Endothelial cell of umbilical vein (primary cell): Measurements from ENCODE around the gene DNHD1. TPM values are rescaled to one million over a fixed set of nuclear protein-coding genes. Genes with fewer than 3 reads are reported as not detected.

Experiments
- BruUV-seq: library from RNA; stranded (reverse); fragments of 400-500 nt; replicated peaks from 2 replicates; lab custom pipeline; 2021; lab: Mats Ljungman, UMichigan
- CTCF ChIA-PET: fragments of 300-600, 350-600 bp; sonication (Branson Sonifier 250); formaldehyde crosslinking; loops from one replicate; lab custom pipeline; 2021; ENCODE audit warnings: antibody characterized with exemption, inconsistent platforms; lab: Charles Lee
- POLR2A ChIA-PET: fragments of 300-600, 350-600 bp; sonication (Branson Sonifier 250); formaldehyde crosslinking; loops from one replicate; lab custom pipeline; 2021; ENCODE audit warnings: antibody characterized with exemption, inconsistent platforms; lab: Charles Lee
- DNase-seq: peaks from one replicate; pipeline ENCODE4 v3.0.0-alpha.2; 2011; ENCODE audit warnings: low read depth, low spot score
- FAIRE-seq: peaks from 2 replicates; lab custom pipeline; 2011; peaks lifted over from hg19 to GRCh38; lab: Jason Lieb, UNC
- H2AFZ ChIP-seq: 2 replicates; pipeline ENCODE4 v1.6.0; 2012; ENCODE audit warnings: low read depth, low read length, control low read depth, inconsistent platforms
- H3K27ac ChIP-seq: 2 replicates; pipeline ENCODE4 v1.5.1; 2011; ENCODE audit warnings: low read depth, mild to moderate bottlenecking, control low read depth, low read length, moderate library complexity; ENCODE audit not compliant: insufficient read depth
- H3K27me3 ChIP-seq, 2 experiments: 2 replicates each; pipeline versions ENCODE4 v1.6.0 to v1.6.1; 2011; ENCODE audit warnings: low read length in 2 of 2, mixed read lengths in 1 of 2; ENCODE audit not compliant: control insufficient read depth in 2 of 2, insufficient read depth in 2 of 2
- H3K36me3 ChIP-seq, 2 experiments: 2 replicates in 1 of 2; 3 replicates in 1 of 2; pipeline ENCODE4 v1.5.1; 2011; ENCODE audit warnings: low read length in 2 of 2, mild to moderate bottlenecking in 1 of 2, moderate library complexity in 1 of 2; ENCODE audit not compliant: control insufficient read depth in 2 of 2, insufficient read depth in 2 of 2; ENCODE audit errors: extremely low read depth in 1 of 2
- H3K4me1 ChIP-seq: 3 replicates; pipeline ENCODE4 v1.5.1; 2011; ENCODE audit warnings: mild to moderate bottlenecking, low read length; ENCODE audit not compliant: control insufficient read depth, insufficient read depth; ENCODE audit errors: extremely low read depth
- H3K4me2 ChIP-seq: 2 replicates; pipeline ENCODE4 v1.6.1; 2011; ENCODE audit warnings: low read length, control low read depth, mixed read lengths; ENCODE audit not compliant: insufficient read depth
- H3K4me3 ChIP-seq, 3 experiments: fragments of 200-600 bp in 1 of 3; sonication (generic), shearing (Covaris generic) in 1 of 3; replicated peaks in 1 of 3; 2 replicates each; pipeline ENCODE4 v1.5.1; 2011 to 2016; ENCODE audit warnings: control low read depth in 3 of 3, low read length in 3 of 3, mild to moderate bottlenecking in 2 of 3, inconsistent platforms in 1 of 3, low read depth in 1 of 3, moderate library complexity in 1 of 3; ENCODE audit not compliant: insufficient read depth in 1 of 3
- H3K79me2 ChIP-seq: 2 replicates; pipeline ENCODE4 v1.6.0; 2012; ENCODE audit warnings: low read length, inconsistent platforms; ENCODE audit not compliant: control insufficient read depth, insufficient read depth
- H3K9ac ChIP-seq: replicated peaks from 2 replicates; pipeline ENCODE3; 2011; ENCODE audit warnings: low read length, control low read depth; ENCODE audit not compliant: insufficient read depth; ENCODE audit errors: extremely low read depth
- H3K9me1 ChIP-seq: replicated peaks from 3 replicates; pipeline ENCODE4 v1.6.0; 2011; ENCODE audit warnings: mild to moderate bottlenecking, low read length; ENCODE audit not compliant: control insufficient read depth, insufficient read depth; ENCODE audit errors: extremely low read depth
- H3K9me3 ChIP-seq: replicated peaks from 2 replicates; pipeline ENCODE4 v1.5.1; 2012; ENCODE audit warnings: low read length, inconsistent platforms; ENCODE audit not compliant: control insufficient read depth, insufficient read depth
- H4K20me1 ChIP-seq: replicated peaks from 2 replicates; pipeline ENCODE3; 2011; ENCODE audit warnings: mild to moderate bottlenecking, low read length; ENCODE audit not compliant: control insufficient read depth, insufficient read depth; ENCODE audit errors: extremely low read depth
- CTCF ChIP-seq, 2 donors: IDR thresholded peaks; 1 replicate in 1 of 2; 2 replicates in 1 of 2; pipeline ENCODE4 v1.5.1; 2011; ENCODE audit warnings: low read length in 2 of 2, mild to moderate bottlenecking in 2 of 2, moderate library complexity in 2 of 2, control low read depth in 1 of 2, inconsistent platforms in 1 of 2, low read depth in 1 of 2; ENCODE audit not compliant: insufficient read depth in 1 of 2; ENCODE audit errors: extremely low read depth in 1 of 2
- FOS ChIP-seq: IDR thresholded peaks from 2 replicates; pipeline ENCODE4 v1.6.1; 2011; ENCODE audit warnings: mild to moderate bottlenecking, low read length, moderate library complexity, borderline replicate concordance; ENCODE audit not compliant: insufficient read depth
- GATA2 ChIP-seq: IDR thresholded peaks from 2 replicates; pipeline ENCODE4 v1.7.0; 2011; ENCODE audit warnings: low read depth, mild to moderate bottlenecking, moderate library complexity, mixed read lengths, low read length; ENCODE audit not compliant: insufficient read length, insufficient read depth
- JUN ChIP-seq: IDR thresholded peaks from 2 replicates; pipeline ENCODE4 v1.6.1; 2011; ENCODE audit warnings: borderline replicate concordance, low read depth; ENCODE audit not compliant: insufficient read length, insufficient read depth
- MYC ChIP-seq: IDR thresholded peaks from one replicate; pipeline ENCODE4 v1.6.1; 2011; ENCODE audit warnings: mild to moderate bottlenecking, low read depth, low read length
- POLR2A ChIP-seq: IDR thresholded peaks from 2 replicates; pipeline ENCODE4 v1.6.1; 2012; ENCODE audit warnings: low read depth, mild to moderate bottlenecking, control low read depth, low read length
- dilution Hi-C: fragments of 300-500 bp; cut with MboI; formaldehyde crosslinking; loops from one replicate; pipeline ENCODE4 v1.15.0; 2019; ENCODE audit warnings: low sequenced_read_pairs; ENCODE audit not compliant: extremely low pct_ligation_motif_present
- intact Hi-C: fragments of 100-400 bp; cut with micrococcal nuclease; formaldehyde crosslinking; loops from one replicate; pipeline ENCODE4 v1.10.0; 2022
- polyA plus RNA-seq, 4 experiments: library from polyadenylated mRNA; depleted of rRNA in 3 of 4; stranded (reverse) in 3 of 4; unstranded in 1 of 4; fragments of >200 nt; gene quantifications; 2 replicates each; pipeline versions ENCODE4 v1.2.1 to v1.2.3, GENCODE V29; 2011 to 2012; ENCODE audit warnings: missing spikeins in 1 of 4
- total RNA-seq: library from RNA; stranded (reverse); gene quantifications from 2 replicates; pipeline ENCODE4 v1.2.3, GENCODE V29; 2021

Gene DNHD1
- total and polyA plus RNA-seq, 2 donors (not counting 3 experiments of a cell fraction or from before 2014, with no cell fraction given) = 3.7 to 8.6 TPM

GRCh38 chr11:6485661-6486060 is 11.4 kb upstream of the DNHD1 start:
- H3K27ac ChIP-seq = no peak overlapping the region
- no peak for FAIRE-seq
- intact Hi-C loops = no loop called here
- dilution Hi-C loops = no loop called here
- no peak overlapping the region for H2AFZ ChIP-seq
- BruUV-seq = no TSS peak
- H3K4me2 ChIP-seq = no peak overlapping the region
- TF ChIP-seq JUN (no peak), FOS (no peak), POLR2A (no peak), GATA2 (no peak), CTCF (IDR thresholded peaks at IDR 0.05; ENCODE audit: extremely low read depth in 1 of 2, insufficient read depth in 1 of 2, low read depth in 1 of 2, low read length in 2 of 2) (no peak)
- H4K20me1 ChIP-seq = no peaks in the 10 kb centered on the region
- H3K36me3 ChIP-seq = peaks cover 4 to 5% of the 10 kb centered on the region in 2 experiments
- H3K9me1 ChIP-seq = no peaks in the 10 kb centered on the region
- no peak for DNase-seq
- CTCF ChIA-PET = interaction anchor here (1.1 to 3.3 kb wide), 3 partner anchors 20 to 107 kb away, joined by 3 to 13 read pairs (median 6); no protein-coding TSS in a partner anchor
- no peak overlapping the region for H3K9ac ChIP-seq
- H3K27me3 ChIP-seq = no peaks in the 10 kb centered on the region
- H3K9me3 ChIP-seq = no peaks in the 10 kb centered on the region
- POLR2A ChIA-PET = no interaction called here
- peaks cover 24% of the 10 kb centered on the region for H3K79me2 ChIP-seq
- H3K4me1 ChIP-seq = peaks cover 12% of the 10 kb centered on the region
- H3K4me3 ChIP-seq = no peak overlapping the region

GRCh38 chr11:6486256-6486655 is 10.8 kb upstream of the DNHD1 start:
- H3K79me2 ChIP-seq = peaks cover 20% of the 10 kb centered on the region
- no peaks in the 10 kb centered on the region for H3K9me1 ChIP-seq
- no peak overlapping the region for H3K4me3 ChIP-seq
- BruUV-seq = no TSS peak
- no peaks in the 10 kb centered on the region for H3K27me3 ChIP-seq
- H3K9me3 ChIP-seq = no peaks in the 10 kb centered on the region
- CTCF ChIA-PET = interaction anchor here (1.3 to 3.3 kb wide), 3 partner anchors 43 to 107 kb away, joined by 3 to 13 read pairs (median 4); no protein-coding TSS in a partner anchor
- POLR2A ChIA-PET = no interaction called here
- H4K20me1 ChIP-seq = no peaks in the 10 kb centered on the region
- DNase-seq (no peak), FAIRE-seq (no peak)
- no peak overlapping the region for H2AFZ ChIP-seq
- peaks cover 4 to 5% of the 10 kb centered on the region in 2 experiments for H3K36me3 ChIP-seq
- TF ChIP-seq MYC (no peak), GATA2 (no peak)
- intact Hi-C loops (no loop called here), dilution Hi-C loops (no loop called here)
- no peak overlapping the region for H3K4me2 ChIP-seq
- no peak overlapping the region for H3K9ac ChIP-seq
- peaks cover 11% of the 10 kb centered on the region for H3K4me1 ChIP-seq
- no peak overlapping the region for H3K27ac ChIP-seq
